GM12873 (cell line): ENCODE results near the gene TEX22.

Experiments used
- TF ChIP-seq, protein P1 (sequence below): IDR thresholded peaks from 2 replicates; pipeline ENCODE4 v1.5.1; 2012; ENCODE audit warnings: low read depth, mild to moderate bottlenecking, moderate library complexity, low read length, control low read depth; ENCODE audit not compliant: insufficient read depth; ENCODE audit errors: missing control alignments

TEX22 gene

DNA sequence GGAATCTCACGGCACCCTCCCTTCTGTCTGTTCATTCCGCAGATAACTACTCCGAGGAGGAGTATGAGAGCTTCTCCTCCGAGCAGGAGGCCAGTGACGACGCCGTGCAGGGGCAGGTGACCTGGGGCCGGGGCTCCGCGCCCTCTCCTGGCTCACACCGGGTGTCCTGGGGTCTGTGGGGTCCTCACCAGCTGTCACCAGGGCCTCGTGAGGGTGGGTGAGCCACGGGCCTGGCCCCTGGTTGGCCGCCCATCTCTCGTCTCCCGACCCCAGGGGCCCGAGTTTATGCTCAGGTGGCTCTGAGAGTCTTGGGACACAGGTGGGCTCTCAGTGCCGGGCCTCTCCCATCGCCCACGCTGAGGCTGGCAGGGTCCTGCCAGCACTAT lies 30.3 kb upstream of the TEX22 start:
- TF ChIP-seq, protein P1, sequence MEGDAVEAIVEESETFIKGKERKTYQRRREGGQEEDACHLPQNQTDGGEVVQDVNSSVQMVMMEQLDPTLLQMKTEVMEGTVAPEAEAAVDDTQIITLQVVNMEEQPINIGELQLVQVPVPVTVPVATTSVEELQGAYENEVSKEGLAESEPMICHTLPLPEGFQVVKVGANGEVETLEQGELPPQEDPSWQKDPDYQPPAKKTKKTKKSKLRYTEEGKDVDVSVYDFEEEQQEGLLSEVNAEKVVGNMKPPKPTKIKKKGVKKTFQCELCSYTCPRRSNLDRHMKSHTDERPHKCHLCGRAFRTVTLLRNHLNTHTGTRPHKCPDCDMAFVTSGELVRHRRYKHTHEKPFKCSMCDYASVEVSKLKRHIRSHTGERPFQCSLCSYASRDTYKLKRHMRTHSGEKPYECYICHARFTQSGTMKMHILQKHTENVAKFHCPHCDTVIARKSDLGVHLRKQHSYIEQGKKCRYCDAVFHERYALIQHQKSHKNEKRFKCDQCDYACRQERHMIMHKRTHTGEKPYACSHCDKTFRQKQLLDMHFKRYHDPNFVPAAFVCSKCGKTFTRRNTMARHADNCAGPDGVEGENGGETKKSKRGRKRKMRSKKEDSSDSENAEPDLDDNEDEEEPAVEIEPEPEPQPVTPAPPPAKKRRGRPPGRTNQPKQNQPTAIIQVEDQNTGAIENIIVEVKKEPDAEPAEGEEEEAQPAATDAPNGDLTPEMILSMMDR, result no peak

DNA sequence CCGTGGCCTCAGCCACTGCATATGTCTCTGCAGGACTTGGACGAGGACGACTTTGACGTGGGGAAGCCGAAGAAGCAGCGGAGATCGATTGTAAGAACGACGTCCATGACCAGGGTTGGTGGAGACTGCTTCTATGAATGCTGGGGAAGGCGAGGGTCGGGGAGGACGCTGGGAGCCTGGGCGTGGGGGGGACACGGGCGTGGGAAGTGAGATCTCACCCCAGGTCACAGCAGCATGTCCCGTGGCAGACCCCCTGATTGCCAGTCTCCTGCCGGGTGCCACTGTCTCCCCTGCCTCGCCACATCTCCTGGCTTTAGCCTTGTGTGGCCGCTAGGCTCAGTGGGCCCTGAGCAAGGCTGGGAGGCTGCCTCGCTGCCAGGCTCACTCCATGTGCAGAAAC lies 29.9 kb upstream of the TEX22 start:
- TF ChIP-seq, protein P1, result no peak

DNA sequence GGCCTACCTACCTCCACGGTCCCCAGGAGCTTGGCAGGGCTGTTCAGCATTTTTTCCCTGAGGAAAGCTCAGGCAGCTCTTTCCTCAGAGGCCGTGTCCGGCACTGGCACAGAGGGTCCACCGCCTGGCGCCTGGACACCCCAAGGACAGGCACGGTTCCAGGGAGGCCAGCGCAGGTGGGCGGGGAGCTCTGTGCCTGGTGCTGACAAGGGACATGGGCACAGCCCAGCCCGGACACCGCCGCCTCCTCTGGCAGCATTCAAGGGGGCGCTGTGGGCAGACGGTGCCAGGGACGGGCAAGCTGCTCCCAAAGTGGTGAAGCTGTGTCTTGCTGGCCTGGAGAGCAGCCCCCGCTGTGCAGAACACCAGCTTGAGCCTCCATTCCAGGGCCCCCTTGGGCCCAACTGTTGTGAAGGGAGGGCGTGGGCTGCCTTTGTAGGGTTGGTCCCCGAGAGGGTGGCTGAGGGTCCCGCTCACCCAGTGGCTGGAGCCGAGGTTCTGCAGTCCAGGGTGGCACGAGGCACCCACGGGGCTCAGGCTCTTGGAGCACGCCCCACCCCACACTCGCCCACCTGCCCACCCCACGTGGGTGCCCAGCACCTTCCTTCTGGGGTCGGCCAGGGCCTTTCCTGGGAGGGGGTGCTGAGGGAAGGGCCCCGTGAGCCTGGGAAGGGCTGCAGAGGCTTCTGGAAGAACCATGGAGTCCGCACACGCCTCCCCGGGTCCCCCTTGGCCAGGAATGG lies 29.3 kb upstream of the TEX22 start:
- TF ChIP-seq, protein P1, result no peak

DNA sequence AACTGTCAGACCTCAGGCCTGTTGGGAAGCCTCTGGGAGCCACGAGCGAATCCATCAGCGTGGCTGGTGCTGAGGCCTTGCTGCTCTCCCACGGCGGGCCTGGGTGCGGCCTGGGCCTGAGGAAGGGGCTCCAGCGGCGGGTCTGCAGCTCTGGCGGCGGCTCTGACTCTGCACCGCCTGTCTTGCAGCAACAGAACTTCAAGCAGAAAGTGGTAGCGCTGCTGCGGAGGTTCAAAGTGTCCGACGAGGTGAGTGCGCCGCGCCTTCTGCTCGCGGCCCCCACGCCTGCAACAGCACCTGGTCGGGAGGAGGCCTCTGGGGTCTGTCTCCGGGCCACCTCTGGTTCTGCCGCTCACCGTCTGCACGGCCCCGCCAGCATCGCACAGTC lies 28.7 kb upstream of the TEX22 start:
- TF ChIP-seq, protein P1, result no peak

DNA sequence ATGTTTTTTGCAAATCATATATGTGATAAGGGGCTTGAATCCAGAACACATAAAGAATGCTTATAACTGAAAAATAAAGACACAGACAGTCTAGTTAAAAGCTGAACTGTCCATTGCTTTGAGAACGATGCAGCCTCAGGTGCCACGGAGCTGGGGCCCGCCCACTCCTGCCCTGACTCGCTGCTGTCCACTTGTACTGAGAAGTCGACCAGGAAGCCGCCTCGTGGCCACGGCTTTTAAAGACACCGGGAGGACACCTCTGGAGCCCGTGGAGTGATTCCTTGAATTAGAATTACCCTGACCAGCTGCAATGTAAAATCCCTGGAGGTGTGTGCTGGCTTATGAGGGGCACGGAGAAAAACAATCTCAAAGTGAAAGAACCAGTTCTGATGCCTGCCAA lies 23.9 kb upstream of the TEX22 start:
- TF ChIP-seq, protein P1, result no peak

DNA sequence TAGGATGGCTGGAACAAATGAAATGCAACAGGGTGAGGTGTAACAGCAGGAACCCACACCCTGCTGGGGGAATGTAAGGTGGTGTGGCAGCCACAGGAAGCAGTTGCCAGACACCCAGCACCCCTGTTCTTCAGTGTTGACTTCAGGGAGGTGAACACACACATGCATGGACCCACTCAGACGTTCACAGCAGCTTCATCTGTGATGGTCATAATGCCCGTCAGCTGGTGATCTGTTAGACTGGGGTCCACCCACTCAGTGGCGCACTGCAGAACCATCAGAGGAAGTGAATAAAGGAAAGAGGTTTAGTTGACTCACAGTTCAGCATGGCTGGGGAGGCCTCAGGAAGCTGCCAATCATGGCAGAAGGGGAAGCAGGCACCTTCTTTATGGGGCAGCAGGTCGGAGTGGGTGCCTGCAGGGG lies 22.7 kb upstream of the TEX22 start:
- TF ChIP-seq, protein P1, result peak; percentile 0

DNA sequence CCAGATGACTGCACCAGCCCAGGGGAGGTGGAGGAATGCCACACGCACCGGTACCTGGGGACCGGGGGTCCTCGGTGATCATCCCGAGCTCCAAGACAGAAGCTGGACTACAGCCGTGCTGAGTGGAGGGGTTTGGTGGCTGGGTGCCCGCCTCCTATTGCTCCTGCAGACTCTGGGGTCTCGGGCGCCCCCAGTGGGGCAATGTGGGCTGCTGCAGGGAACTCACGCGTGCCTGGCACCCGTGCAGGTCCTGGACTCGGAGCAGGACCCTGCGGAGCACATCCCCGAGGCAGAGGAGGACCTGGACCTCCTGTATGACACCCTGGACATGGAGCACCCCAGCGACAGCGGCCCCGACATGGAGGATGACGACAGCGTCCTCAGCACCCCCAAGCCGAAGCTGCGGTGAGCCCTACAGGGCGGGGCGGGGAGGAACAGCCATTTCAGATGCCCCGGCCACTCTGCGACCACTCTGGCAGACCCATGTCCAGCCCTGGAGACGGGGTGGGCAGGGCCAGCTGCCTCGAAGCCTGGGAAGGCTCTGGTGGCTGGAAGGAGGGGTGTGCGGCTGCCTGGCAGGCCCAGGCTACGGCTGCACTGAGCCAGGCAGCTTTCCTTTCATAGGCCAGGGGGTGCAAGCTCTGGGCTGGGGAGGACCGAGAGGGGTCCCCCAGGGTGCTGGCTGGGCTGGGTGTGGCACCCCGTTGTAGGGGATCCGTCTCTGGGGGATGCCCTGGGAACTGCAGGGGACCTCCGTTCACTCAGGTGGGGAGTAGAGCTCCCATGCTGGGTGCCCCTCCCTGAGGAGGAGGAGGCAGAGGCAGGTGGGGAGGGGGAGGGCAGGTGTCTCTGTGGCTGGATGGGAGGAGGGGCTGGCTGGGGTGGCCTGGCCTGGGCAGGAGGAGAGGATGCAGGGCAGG lies 21.6 kb upstream of the TEX22 start:
- TF ChIP-seq, protein P1, result peak; percentile 3
